GM23338 (cell line): Measurements from ENCODE around the gene AKAP1. TPM values are rescaled to one million over a fixed set of nuclear protein-coding genes. Genes with fewer than 3 reads are reported as not detected.

Experiments used
- ATAC-seq: fragments of 200-7000 bp; cut with Tn5 transposase; 3 replicates; pipeline ENCODE4 v1.9.1; 2020
- DNase-seq: peaks from one replicate; pipeline ENCODE4 v3.0.0-alpha.2; 2015; ENCODE audit warnings: low spot score
- H2AFZ ChIP-seq: fragments of 200-600 bp; sonication (generic); 2 replicates; pipeline ENCODE4 v1.8.0; 2016; ENCODE audit warnings: antibody characterized with exemption, mild to moderate bottlenecking, moderate library complexity
- H3F3A ChIP-seq: fragments of 200-600 bp; sonication (generic); replicated peaks from 2 replicates; pipeline ENCODE4 v1.8.0; 2017; ENCODE audit warnings: antibody characterized with exemption, mixed run types, low read depth
- H3K27ac ChIP-seq: fragments of 200-600 bp; sonication (generic); 2 replicates; pipeline ENCODE4 v1.6.1; 2016; ENCODE audit warnings: low read depth
- H3K27me3 ChIP-seq: fragments of 200-600 bp; sonication (generic); 2 replicates; pipeline ENCODE4 v1.8.0; 2016; ENCODE audit warnings: mild to moderate bottlenecking, mixed run types, moderate library complexity; ENCODE audit not compliant: insufficient read depth
- H3K36me3 ChIP-seq: fragments of 200-600 bp; sonication (generic); 2 replicates; pipeline ENCODE4 v1.8.0; 2016; ENCODE audit warnings: mild to moderate bottlenecking; ENCODE audit not compliant: insufficient read depth
- H3K4me1 ChIP-seq: fragments of 200-600 bp; sonication (generic); 2 replicates; pipeline ENCODE4 v1.8.0; 2016; ENCODE audit warnings: mild to moderate bottlenecking, moderate library complexity; ENCODE audit not compliant: insufficient read depth
- H3K4me2 ChIP-seq: fragments of 200-600 bp; sonication (generic); 2 replicates; pipeline ENCODE4 v1.7.1; 2017; ENCODE audit warnings: mixed run types
- H3K4me3 ChIP-seq: fragments of 200-600 bp; sonication (generic); 2 replicates; pipeline ENCODE4 v1.6.1; 2016; ENCODE audit warnings: mixed run types
- H3K79me2 ChIP-seq: fragments of 200-600 bp; sonication (generic); replicated peaks from 2 replicates; pipeline ENCODE4 v1.8.0; 2017; ENCODE audit warnings: mild to moderate bottlenecking; ENCODE audit not compliant: insufficient read depth
- H3K9me2 ChIP-seq: fragments of 200-600 bp; sonication (generic); 2 replicates; pipeline ENCODE4 v1.8.0; 2017; ENCODE audit not compliant: insufficient read depth
- H4K20me1 ChIP-seq: fragments of 200-600 bp; sonication (generic); replicated peaks from 2 replicates; pipeline ENCODE4 v1.8.0; 2017; ENCODE audit warnings: mild to moderate bottlenecking; ENCODE audit not compliant: insufficient read depth
- H3K27ac Mint-ChIP-seq: 2 replicates; pipeline ENCODE4 v1.8.0; 2020; ENCODE audit warnings: inconsistent platforms, mild to moderate bottlenecking, moderate library complexity, mixed read lengths
- H3K27me3 Mint-ChIP-seq: 3 replicates; pipeline ENCODE4 v1.8.0; 2022; ENCODE audit warnings: low read depth, mild to moderate bottlenecking, moderate library complexity, mixed read lengths, inconsistent platforms; ENCODE audit not compliant: insufficient read depth, poor library complexity
- H3K36me3 Mint-ChIP-seq: 3 replicates; pipeline ENCODE4 v1.8.0; 2021; ENCODE audit warnings: low read depth, mild to moderate bottlenecking, inconsistent platforms, moderate library complexity, mixed read lengths
- H3K4me1 Mint-ChIP-seq: 3 replicates; pipeline ENCODE4 v1.8.0; 2020; ENCODE audit warnings: mild to moderate bottlenecking, inconsistent platforms, mixed read lengths
- H3K4me3 Mint-ChIP-seq: 3 replicates; pipeline ENCODE4 v1.8.0; 2021; ENCODE audit warnings: moderate library complexity, mild to moderate bottlenecking, inconsistent platforms, mixed read lengths
- H3K9me3 Mint-ChIP-seq: 3 replicates; pipeline ENCODE4 v1.8.0; 2020; ENCODE audit warnings: moderate library complexity, mild to moderate bottlenecking, inconsistent platforms, mixed read lengths
- CREB1 ChIP-seq: fragments of 250-450 bp; sonication (Bioruptor Pico); IDR thresholded peaks from 2 replicates; pipeline ENCODE4 v1.5.0; 2020; ENCODE audit warnings: low read depth, mild to moderate bottlenecking, moderate library complexity
- CTCF ChIP-seq, 2 experiments: fragments of 200-600 bp in 1 of 2; sonication (generic) in 1 of 2; conservative IDR thresholded peaks; 2 replicates each; pipeline versions ENCODE4 v1.5.1 to v1.6.1; 2016 to 2017; ENCODE audit warnings: antibody characterized with exemption in 2 of 2, low read depth in 2 of 2, mild to moderate bottlenecking in 2 of 2, moderate library complexity in 1 of 2
- EZH2 ChIP-seq: fragments of 200-600 bp; sonication (generic); IDR thresholded peaks from one replicate; pipeline ENCODE4 v1.8.0; 2017; ENCODE audit warnings: antibody characterized with exemption, mild to moderate bottlenecking, low read depth; ENCODE audit not compliant: unreplicated experiment
- EZH2phosphoT487 ChIP-seq: fragments of 200-600 bp; sonication (generic); IDR thresholded peaks from one replicate; pipeline ENCODE4 v1.8.1; 2018; ENCODE audit warnings: antibody characterized with exemption; ENCODE audit not compliant: unreplicated experiment
- JUNB ChIP-seq: IDR thresholded peaks from one replicate; pipeline ENCODE4 v1.6.1; 2016; ENCODE audit warnings: antibody characterized with exemption; ENCODE audit not compliant: unreplicated experiment
- NANOG ChIP-seq: IDR thresholded peaks from 2 replicates; pipeline ENCODE4 v1.6.1; 2016; ENCODE audit warnings: antibody characterized with exemption, borderline replicate concordance
- POLR2AphosphoS5 ChIP-seq: IDR thresholded peaks from 2 replicates; pipeline ENCODE4 v1.6.1; 2016; ENCODE audit warnings: antibody characterized with exemption, low read depth
- STAT1 ChIP-seq: IDR thresholded peaks from one replicate; pipeline ENCODE4 v1.6.1; 2016; ENCODE audit warnings: antibody characterized with exemption; ENCODE audit not compliant: unreplicated experiment
- ZNF114 ChIP-seq: fragments of 250-450 bp; sonication (Bioruptor Pico); IDR thresholded peaks from 2 replicates; pipeline ENCODE4 v1.5.0; 2020; ENCODE audit warnings: mild to moderate bottlenecking, moderate library complexity
- ZNF331 ChIP-seq: fragments of 250-450 bp; sonication (Bioruptor Pico); IDR thresholded peaks from 2 replicates; pipeline ENCODE4 v1.5.0; 2020; ENCODE audit warnings: low read depth, mild to moderate bottlenecking, moderate library complexity
- ZNF462 ChIP-seq: fragments of 250-450 bp; sonication (Bioruptor Pico); IDR thresholded peaks from 2 replicates; pipeline ENCODE4 v1.5.0; 2020; ENCODE audit warnings: mild to moderate bottlenecking, moderate library complexity
- polyA plus RNA-seq: library from polyadenylated mRNA; unstranded; fragments of >200 nt; fragmentation: Nextera tagmentation; extraction: Ambion mirVana; gene quantifications from 2 replicates; pipeline ENCODE4 v1.2.1, GENCODE V29; 2016
- total RNA-seq: library from RNA; depleted of rRNA; stranded (reverse); fragments of >200 nt; shearing (Covaris generic); gene quantifications from 2 replicates; pipeline ENCODE4 v1.2.3, GENCODE V29; 2014
- TF ChIP-seq, protein P1 (sequence below): IDR thresholded peaks from 2 replicates; pipeline ENCODE4 v1.6.1; 2016; ENCODE audit warnings: antibody characterized with exemption
- TF ChIP-seq, protein P2 (sequence below): IDR thresholded peaks from one replicate; pipeline ENCODE4 v1.6.1; 2018; ENCODE audit warnings: antibody characterized with exemption; ENCODE audit not compliant: unreplicated experiment

AKAP1 gene
- total and polyA plus RNA-seq, 2 experiments from 2014 or later = 19.6 to 45.9 TPM

DNA sequence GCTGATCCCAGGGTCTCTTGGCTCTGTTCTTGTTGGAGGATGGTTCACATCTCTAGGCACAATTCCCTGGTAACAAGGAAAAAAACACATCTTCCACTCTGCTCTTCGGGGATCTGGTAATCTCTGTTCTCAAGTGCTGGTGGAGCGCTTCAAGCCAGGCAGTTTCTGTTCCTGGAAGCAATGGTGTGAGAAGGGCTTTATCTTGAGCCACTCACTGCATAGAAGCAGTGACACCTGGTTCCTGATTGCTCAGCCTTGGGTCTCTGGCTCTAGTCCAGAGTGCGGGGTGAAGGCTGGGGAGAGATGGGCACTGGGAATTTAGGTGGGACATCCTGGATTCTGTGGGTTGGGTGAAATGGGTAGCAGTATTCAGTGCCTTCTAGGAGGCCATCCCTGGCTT is 14.1 kb downstream of the AKAP1 start:
- Histone ChIP-seq H3K27ac (peak overlapping the region; percentile 76; the same call in 1 of the 2 replicates), H3K79me2 (peaks cover 99% of the 10 kb centered on the region), H3K4me3 (no peak overlapping the region), H4K20me1 (peaks cover 9% of the 10 kb centered on the region), H3K4me1 (peaks cover 18% of the 10 kb centered on the region), H3K4me2 (peak overlapping the region; percentile 50; the same call in 1 of the 2 replicates), H2AFZ (no peak overlapping the region), H3K36me3 (no peaks in the 10 kb centered on the region; the same call in 1 of the 2 replicates), H3K9me2 (no peaks in the 10 kb centered on the region), H3F3A (no peaks in the 10 kb centered on the region), H3K27me3 (no peaks in the 10 kb centered on the region)
- no peak for DNase-seq
- Mint-ChIP-seq H3K4me3 (no peak overlapping the region), H3K27me3 (peaks cover 5% of the 10 kb centered on the region), H3K9me3 (no peaks in the 10 kb centered on the region), H3K36me3 (peaks cover 3% of the 10 kb centered on the region; the same call in 2 of the 3 replicates), H3K4me1 (peaks cover 52% of the 10 kb centered on the region), H3K27ac (peak overlapping the region; percentile 69)
- no peak for TF ChIP-seq EZH2
- TF ChIP-seq, protein P1, sequence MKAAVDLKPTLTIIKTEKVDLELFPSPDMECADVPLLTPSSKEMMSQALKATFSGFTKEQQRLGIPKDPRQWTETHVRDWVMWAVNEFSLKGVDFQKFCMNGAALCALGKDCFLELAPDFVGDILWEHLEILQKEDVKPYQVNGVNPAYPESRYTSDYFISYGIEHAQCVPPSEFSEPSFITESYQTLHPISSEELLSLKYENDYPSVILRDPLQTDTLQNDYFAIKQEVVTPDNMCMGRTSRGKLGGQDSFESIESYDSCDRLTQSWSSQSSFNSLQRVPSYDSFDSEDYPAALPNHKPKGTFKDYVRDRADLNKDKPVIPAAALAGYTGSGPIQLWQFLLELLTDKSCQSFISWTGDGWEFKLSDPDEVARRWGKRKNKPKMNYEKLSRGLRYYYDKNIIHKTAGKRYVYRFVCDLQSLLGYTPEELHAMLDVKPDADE = no peak
- TF ChIP-seq STAT1 = no peak
- TF ChIP-seq ZNF114 (CRISPR knock-in tag) = no peak
- TF ChIP-seq NANOG = no peak
- TF ChIP-seq, protein P2, sequence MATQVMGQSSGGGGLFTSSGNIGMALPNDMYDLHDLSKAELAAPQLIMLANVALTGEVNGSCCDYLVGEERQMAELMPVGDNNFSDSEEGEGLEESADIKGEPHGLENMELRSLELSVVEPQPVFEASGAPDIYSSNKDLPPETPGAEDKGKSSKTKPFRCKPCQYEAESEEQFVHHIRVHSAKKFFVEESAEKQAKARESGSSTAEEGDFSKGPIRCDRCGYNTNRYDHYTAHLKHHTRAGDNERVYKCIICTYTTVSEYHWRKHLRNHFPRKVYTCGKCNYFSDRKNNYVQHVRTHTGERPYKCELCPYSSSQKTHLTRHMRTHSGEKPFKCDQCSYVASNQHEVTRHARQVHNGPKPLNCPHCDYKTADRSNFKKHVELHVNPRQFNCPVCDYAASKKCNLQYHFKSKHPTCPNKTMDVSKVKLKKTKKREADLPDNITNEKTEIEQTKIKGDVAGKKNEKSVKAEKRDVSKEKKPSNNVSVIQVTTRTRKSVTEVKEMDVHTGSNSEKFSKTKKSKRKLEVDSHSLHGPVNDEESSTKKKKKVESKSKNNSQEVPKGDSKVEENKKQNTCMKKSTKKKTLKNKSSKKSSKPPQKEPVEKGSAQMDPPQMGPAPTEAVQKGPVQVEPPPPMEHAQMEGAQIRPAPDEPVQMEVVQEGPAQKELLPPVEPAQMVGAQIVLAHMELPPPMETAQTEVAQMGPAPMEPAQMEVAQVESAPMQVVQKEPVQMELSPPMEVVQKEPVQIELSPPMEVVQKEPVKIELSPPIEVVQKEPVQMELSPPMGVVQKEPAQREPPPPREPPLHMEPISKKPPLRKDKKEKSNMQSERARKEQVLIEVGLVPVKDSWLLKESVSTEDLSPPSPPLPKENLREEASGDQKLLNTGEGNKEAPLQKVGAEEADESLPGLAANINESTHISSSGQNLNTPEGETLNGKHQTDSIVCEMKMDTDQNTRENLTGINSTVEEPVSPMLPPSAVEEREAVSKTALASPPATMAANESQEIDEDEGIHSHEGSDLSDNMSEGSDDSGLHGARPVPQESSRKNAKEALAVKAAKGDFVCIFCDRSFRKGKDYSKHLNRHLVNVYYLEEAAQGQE = no peak
- no peak for TF ChIP-seq ZNF462 (CRISPR knock-in tag)
- TF ChIP-seq JUNB = no peak
- TF ChIP-seq POLR2AphosphoS5 = no peak
- TF ChIP-seq CTCF (conservative IDR thresholded peaks at IDR 0.05; ENCODE audit: low read depth in 2 of 2) = no peak
- no peak for TF ChIP-seq ZNF331
- TF ChIP-seq EZH2phosphoT487 = no peak
- no peak for TF ChIP-seq CREB1 (CRISPR knock-in tag)
- no peak for ATAC-seq
